IMR-90 (cell line): ENCODE measurements around the gene CXCL8. TPM values are rescaled to one million over a fixed set of nuclear protein-coding genes. Genes with fewer than 3 reads are reported as not detected.

Experiments used
- ATAC-seq: fragments of 200-7000 bp; cut with Tn5 transposase; 2 replicates; pipeline ENCODE4 v1.9.1; 2020; ENCODE audit warnings: low read depth, mild to moderate bottlenecking, moderate library complexity
- BruUV-seq: library from RNA; stranded (reverse); fragments of 400-500 nt; replicated peaks from 2 replicates; lab custom pipeline; 2021; lab: Mats Ljungman, UMichigan
- CTCF ChIA-PET: fragments of 300-600 bp; formaldehyde crosslinking; extraction: SDS; loops from one replicate; lab custom pipeline; 2021; ENCODE audit warnings: antibody characterized with exemption; lab: Yijun Ruan, JAX
- POLR2A ChIA-PET: fragments of 300-600 bp; sonication (Branson Sonifier 250); formaldehyde crosslinking; loops from one replicate; lab custom pipeline; 2022; ENCODE audit warnings: antibody characterized with exemption; ENCODE audit not compliant: unreplicated experiment; lab: Charles Lee
- DNase-seq: peaks from one replicate; pipeline ENCODE4 v3.0.0; 2013
- H2AFZ ChIP-seq: replicated peaks from 2 replicates; pipeline ENCODE3; 2013; ENCODE audit warnings: low read length, mild to moderate bottlenecking; ENCODE audit not compliant: poor library complexity
- H2AK5ac ChIP-seq: 2 replicates; pipeline ENCODE4 v1.6.1; 2013; ENCODE audit warnings: low read depth, low read length, inconsistent platforms
- H2AK9ac ChIP-seq: replicated peaks from 2 replicates; pipeline ENCODE3; 2013; ENCODE audit warnings: mild to moderate bottlenecking, low read depth, low read length, moderate library complexity; ENCODE audit not compliant: poor library complexity
- H2BK120ac ChIP-seq: 2 replicates; pipeline ENCODE4 v1.6.1; 2013; ENCODE audit warnings: low read depth, low read length, inconsistent platforms
- H2BK15ac ChIP-seq: 3 replicates; pipeline ENCODE4 v1.6.1; 2013; ENCODE audit warnings: low read depth, low read length, inconsistent platforms
- H2BK20ac ChIP-seq: 2 replicates; pipeline ENCODE4 v1.6.1; 2013; ENCODE audit warnings: low read depth, mild to moderate bottlenecking, inconsistent platforms, low read length, moderate library complexity
- H2BK5ac ChIP-seq: 2 replicates; pipeline ENCODE4 v1.6.1; 2013; ENCODE audit warnings: mild to moderate bottlenecking, low read depth, low read length, inconsistent platforms; ENCODE audit not compliant: poor library complexity, severe bottlenecking
- H3K14ac ChIP-seq: replicated peaks from 2 replicates; pipeline ENCODE4 v1.6.1; 2013; ENCODE audit warnings: low read depth, low read length, inconsistent platforms
- H3K18ac ChIP-seq: 2 replicates; pipeline ENCODE4 v1.6.1; 2013; ENCODE audit warnings: low read depth, low read length, control low read depth
- H3K23ac ChIP-seq: 2 replicates; pipeline ENCODE4 v1.6.1; 2013; ENCODE audit warnings: low read depth, low read length, inconsistent platforms
- H3K27ac ChIP-seq: 2 replicates; pipeline ENCODE4 v1.5.1; 2013; ENCODE audit warnings: mild to moderate bottlenecking, control low read depth, low read length; ENCODE audit not compliant: insufficient read depth
- H3K27me3 ChIP-seq: 2 replicates; pipeline ENCODE4 v1.6.1; 2013; ENCODE audit warnings: low read length; ENCODE audit not compliant: control insufficient read depth, insufficient read depth
- H3K36me3 ChIP-seq: 2 replicates; pipeline ENCODE4 v1.6.1; 2013; ENCODE audit warnings: low read length, mixed read lengths; ENCODE audit not compliant: control insufficient read depth, insufficient read depth
- H3K4ac ChIP-seq: 2 replicates; pipeline ENCODE4 v1.6.1; 2013; ENCODE audit warnings: low read depth, low read length, inconsistent platforms
- H3K4me1 ChIP-seq: 2 replicates; pipeline ENCODE4 v1.6.1; 2013; ENCODE audit warnings: low read length, mixed read lengths; ENCODE audit not compliant: control insufficient read depth, insufficient read depth
- H3K4me2 ChIP-seq: 2 replicates; pipeline ENCODE4 v1.6.1; 2013; ENCODE audit warnings: low read depth, mild to moderate bottlenecking, control low read depth, low read length, moderate library complexity
- H3K4me3 ChIP-seq: 2 replicates; pipeline ENCODE4 v1.5.1; 2013; ENCODE audit warnings: low read depth, mild to moderate bottlenecking, control low read depth, low read length, moderate library complexity; ENCODE audit not compliant: insufficient read depth
- H3K56ac ChIP-seq: 2 replicates; pipeline ENCODE4 v1.6.1; 2013; ENCODE audit warnings: low read length, inconsistent platforms; ENCODE audit not compliant: insufficient read depth; ENCODE audit errors: extremely low read depth
- H3K79me1 ChIP-seq, 2 experiments: 2 replicates each; pipeline ENCODE4 v1.6.1; 2013; ENCODE audit warnings: low read length in 2 of 2, inconsistent platforms in 1 of 2, low read depth in 1 of 2
- H3K9ac ChIP-seq: 2 replicates; pipeline ENCODE4 v1.6.1; 2013; ENCODE audit warnings: low read depth, low read length, control low read depth
- H3K9me1 ChIP-seq: 2 replicates; pipeline ENCODE4 v1.6.1; 2013; ENCODE audit warnings: low read length, inconsistent platforms; ENCODE audit not compliant: insufficient read depth
- H3K9me3 ChIP-seq: 2 replicates; pipeline ENCODE4 v1.6.1; 2013; ENCODE audit warnings: low read length; ENCODE audit not compliant: control insufficient read depth, insufficient read depth
- H4K20me1 ChIP-seq: 2 replicates; pipeline ENCODE4 v1.6.1; 2013; ENCODE audit warnings: low read length, inconsistent platforms; ENCODE audit not compliant: insufficient read depth
- H4K5ac ChIP-seq: 2 replicates; pipeline ENCODE4 v1.6.1; 2013; ENCODE audit warnings: mild to moderate bottlenecking, low read depth, low read length, control low read depth
- H4K8ac ChIP-seq, 2 experiments: 2 replicates each; pipeline ENCODE4 v1.6.1; 2013; ENCODE audit warnings: low read depth in 2 of 2, low read length in 2 of 2, control low read depth in 1 of 2, inconsistent platforms in 1 of 2
- H4K91ac ChIP-seq: 2 replicates; pipeline ENCODE4 v1.6.1; 2013; ENCODE audit warnings: low read depth, low read length, inconsistent platforms; ENCODE audit not compliant: insufficient read depth
- BHLHE40 ChIP-seq: fragments of 150-350 bp; IDR thresholded peaks from 2 replicates; pipeline ENCODE4 v1.6.1; 2016; ENCODE audit warnings: mild to moderate bottlenecking, low read depth, low read length
- CEBPB ChIP-seq: IDR thresholded peaks from 2 replicates; pipeline ENCODE4 v1.6.1; 2012; ENCODE audit warnings: low read depth, low read length, improper control_type of control experiment
- CHD1 ChIP-seq: IDR thresholded peaks from 2 replicates; pipeline ENCODE4 v1.6.1; 2012; ENCODE audit warnings: low read depth, low read length, improper control_type of control experiment
- FOS ChIP-seq: fragments of 150-350 bp; IDR thresholded peaks from 2 replicates; pipeline ENCODE4 v1.6.1; 2016; ENCODE audit warnings: low read depth, low read length
- MAFK ChIP-seq: IDR thresholded peaks from 2 replicates; pipeline ENCODE4 v1.6.1; 2012; ENCODE audit warnings: low read depth, low read length, improper control_type of control experiment
- MAZ ChIP-seq: IDR thresholded peaks from 2 replicates; pipeline ENCODE4 v1.6.1; 2012; ENCODE audit warnings: low read depth, mild to moderate bottlenecking, low read length, improper control_type of control experiment, moderate library complexity, borderline replicate concordance
- MXI1 ChIP-seq: IDR thresholded peaks from 2 replicates; pipeline ENCODE4 v1.6.1; 2012; ENCODE audit warnings: low read depth, mild to moderate bottlenecking, low read length, moderate library complexity, borderline replicate concordance
- NFE2L2 ChIP-seq: fragments of 150-350 bp; IDR thresholded peaks from 2 replicates; pipeline ENCODE4 v1.6.1; 2016; ENCODE audit warnings: low read depth, mild to moderate bottlenecking, low read length
- POLR2A ChIP-seq: IDR thresholded peaks from 2 replicates; pipeline ENCODE4 v1.6.1; 2012; ENCODE audit warnings: mild to moderate bottlenecking, low read depth, low read length
- RAD21 ChIP-seq: IDR thresholded peaks from 2 replicates; pipeline ENCODE4 v1.6.1; 2012; ENCODE audit warnings: low read length, improper control_type of control experiment
- RCOR1 ChIP-seq: IDR thresholded peaks from 2 replicates; pipeline ENCODE4 v1.6.1; 2012; ENCODE audit warnings: mild to moderate bottlenecking, low read length, improper control_type of control experiment; ENCODE audit not compliant: insufficient replicate concordance
- RFX5 ChIP-seq: IDR thresholded peaks from 2 replicates; pipeline ENCODE4 v1.8.0; 2012; ENCODE audit warnings: low read depth, mild to moderate bottlenecking, low read length, moderate library complexity
- SMC3 ChIP-seq: fragments of 150-350 bp; IDR thresholded peaks from 2 replicates; pipeline ENCODE4 v1.6.1; 2016; ENCODE audit warnings: low read depth, mild to moderate bottlenecking, antibody characterized with exemption, low read length, moderate library complexity
- WGBS, 2 experiments: methylation state at CpG; one replicate each; pipeline versions ENCODE4 v1.1.5 to v1.1.7; 2013; ENCODE audit warnings: missing lambda C conversion rate in 2 of 2; ENCODE audit not compliant: insufficient read length in 1 of 2; ENCODE audit errors: extremely low coverage in 2 of 2; 5-methylcytosine and 5-hydroxymethylcytosine counted together
- dilution Hi-C: fragments of 300-500 bp; cut with HindIII; formaldehyde crosslinking; loops from one replicate; pipeline ENCODE4 v1.14.3; 2018; ENCODE audit warnings: low sequenced_read_pairs; ENCODE audit not compliant: unreplicated experiment
- in situ Hi-C: fragments of 300-500 bp; cut with MboI; formaldehyde crosslinking; loops from 3 replicates; pipeline ENCODE4 v1.14.3; 2019; ENCODE audit warnings: low sequenced_read_pairs, inconsistent platforms, mixed read lengths
- intact Hi-C: fragments of 100-400 bp; cut with micrococcal nuclease; formaldehyde crosslinking; loops from 2 replicates; pipeline ENCODE4 v1.10.0; 2022
- polyA plus RNA-seq, 3 experiments: library from polyadenylated mRNA; depleted of rRNA; stranded (reverse); fragments of >200 nt; gene quantifications; 2 replicates each; pipeline ENCODE4 v1.2.3, GENCODE V29; 2012; ENCODE audit warnings: low replicate concordance in 1 of 3
- total RNA-seq: library from RNA; depleted of rRNA; stranded (reverse); fragments of >200 nt; gene quantifications from 2 replicates; pipeline ENCODE4 v1.2.3, GENCODE V29; 2012
- TF ChIP-seq, protein P1 (sequence below): conservative IDR thresholded peaks from 2 replicates; pipeline ENCODE4 v1.5.1; 2012; ENCODE audit warnings: mild to moderate bottlenecking, low read depth, low read length, improper control_type of control experiment
- TF ChIP-seq, protein P2 (sequence below): fragments of 150-350 bp; IDR thresholded peaks from 2 replicates; pipeline ENCODE4 v1.6.1; 2016; ENCODE audit warnings: low read depth, mild to moderate bottlenecking, low read length, moderate library complexity, borderline replicate concordance
- TF ChIP-seq, protein P3 (sequence below): fragments of 150-350 bp; IDR thresholded peaks from 2 replicates; pipeline ENCODE4 v1.6.1; 2017; ENCODE audit warnings: mild to moderate bottlenecking, antibody characterized with exemption, low read length, low read depth

CXCL8 gene
- total and polyA plus RNA-seq, 2 of the 4 experiments (the other 2 are of a cell fraction) = 2.2 to 2.7 TPM

GRCh38 chr4:73692701-73693100 lies 47.7 kb upstream of the CXCL8 start:
- WGBS, 2 experiments = no CpG with 5 or more reads among the region's 2 CpGs
- Histone ChIP-seq H3K9me1 (peaks cover 3% of the 10 kb centered on the region), H2BK15ac (no peak overlapping the region), H4K91ac (no peak overlapping the region), H2BK120ac (no peak overlapping the region), H3K23ac (no peak overlapping the region), H3K56ac (no peak overlapping the region), H4K20me1 (no peaks in the 10 kb centered on the region), H3K4ac (no peak overlapping the region), H3K36me3 (no peaks in the 10 kb centered on the region), H3K4me1 (peaks cover 6% of the 10 kb centered on the region), H2AK9ac (no peak overlapping the region), H2AFZ (no peak overlapping the region), H3K79me1 (no peaks in the 10 kb centered on the region), H3K9me3 (no peaks in the 10 kb centered on the region), H3K18ac (no peak overlapping the region), H2BK5ac (no peak overlapping the region), H3K9ac (no peak overlapping the region), H3K4me2 (no peak overlapping the region), H2BK20ac (no peak overlapping the region), H3K27ac (no peak overlapping the region), H4K5ac (no peak overlapping the region), H4K8ac (no peak overlapping the region), H3K4me3 (no peak overlapping the region), H3K14ac (no peak overlapping the region), H3K27me3 (no peaks in the 10 kb centered on the region), H2AK5ac (no peak overlapping the region)
- DNase-seq = no peak
- dilution Hi-C loops = no loop called here
- BruUV-seq = no TSS peak
- intact Hi-C loops = no loop called here
- TF ChIP-seq MAZ (no peak), NFE2L2 (no peak), BHLHE40 (no peak), POLR2A (no peak), SMC3 (no peak), RFX5 (no peak), FOS (no peak), RCOR1 (no peak), RAD21 (no peak), CHD1 (no peak), MXI1 (no peak), CEBPB (no peak), MAFK (no peak)
- TF ChIP-seq, protein P1, sequence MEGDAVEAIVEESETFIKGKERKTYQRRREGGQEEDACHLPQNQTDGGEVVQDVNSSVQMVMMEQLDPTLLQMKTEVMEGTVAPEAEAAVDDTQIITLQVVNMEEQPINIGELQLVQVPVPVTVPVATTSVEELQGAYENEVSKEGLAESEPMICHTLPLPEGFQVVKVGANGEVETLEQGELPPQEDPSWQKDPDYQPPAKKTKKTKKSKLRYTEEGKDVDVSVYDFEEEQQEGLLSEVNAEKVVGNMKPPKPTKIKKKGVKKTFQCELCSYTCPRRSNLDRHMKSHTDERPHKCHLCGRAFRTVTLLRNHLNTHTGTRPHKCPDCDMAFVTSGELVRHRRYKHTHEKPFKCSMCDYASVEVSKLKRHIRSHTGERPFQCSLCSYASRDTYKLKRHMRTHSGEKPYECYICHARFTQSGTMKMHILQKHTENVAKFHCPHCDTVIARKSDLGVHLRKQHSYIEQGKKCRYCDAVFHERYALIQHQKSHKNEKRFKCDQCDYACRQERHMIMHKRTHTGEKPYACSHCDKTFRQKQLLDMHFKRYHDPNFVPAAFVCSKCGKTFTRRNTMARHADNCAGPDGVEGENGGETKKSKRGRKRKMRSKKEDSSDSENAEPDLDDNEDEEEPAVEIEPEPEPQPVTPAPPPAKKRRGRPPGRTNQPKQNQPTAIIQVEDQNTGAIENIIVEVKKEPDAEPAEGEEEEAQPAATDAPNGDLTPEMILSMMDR = no peak
- TF ChIP-seq, protein P2, sequence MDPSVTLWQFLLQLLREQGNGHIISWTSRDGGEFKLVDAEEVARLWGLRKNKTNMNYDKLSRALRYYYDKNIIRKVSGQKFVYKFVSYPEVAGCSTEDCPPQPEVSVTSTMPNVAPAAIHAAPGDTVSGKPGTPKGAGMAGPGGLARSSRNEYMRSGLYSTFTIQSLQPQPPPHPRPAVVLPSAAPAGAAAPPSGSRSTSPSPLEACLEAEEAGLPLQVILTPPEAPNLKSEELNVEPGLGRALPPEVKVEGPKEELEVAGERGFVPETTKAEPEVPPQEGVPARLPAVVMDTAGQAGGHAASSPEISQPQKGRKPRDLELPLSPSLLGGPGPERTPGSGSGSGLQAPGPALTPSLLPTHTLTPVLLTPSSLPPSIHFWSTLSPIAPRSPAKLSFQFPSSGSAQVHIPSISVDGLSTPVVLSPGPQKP = no peak
- TF ChIP-seq, protein P3, sequence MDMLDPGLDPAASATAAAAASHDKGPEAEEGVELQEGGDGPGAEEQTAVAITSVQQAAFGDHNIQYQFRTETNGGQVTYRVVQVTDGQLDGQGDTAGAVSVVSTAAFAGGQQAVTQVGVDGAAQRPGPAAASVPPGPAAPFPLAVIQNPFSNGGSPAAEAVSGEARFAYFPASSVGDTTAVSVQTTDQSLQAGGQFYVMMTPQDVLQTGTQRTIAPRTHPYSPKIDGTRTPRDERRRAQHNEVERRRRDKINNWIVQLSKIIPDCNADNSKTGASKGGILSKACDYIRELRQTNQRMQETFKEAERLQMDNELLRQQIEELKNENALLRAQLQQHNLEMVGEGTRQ = no peak
- ChIA-PET POLR2A (no interaction called here), CTCF (no interaction called here)
- ATAC-seq = no peak
- in situ Hi-C loops = no loop called here
